ENCODE results near the gene TSPOAP1. TPM values are rescaled to one million over a fixed set of nuclear protein-coding genes. Genes with fewer than 3 reads are reported as not detected.

TSPOAP1 gene
- total and polyA plus RNA-seq, 2 of the 13 experiments (the other 11 are each of a cell fraction or from before 2014, with no cell fraction given): not detected

- H3K27me3 ChIP-seq (ENCODE audit: control insufficient read depth in 1 of 2, insufficient read depth in 2 of 2, low read length in 2 of 2): peaks cover 16 to 63% of the 10 kb centered on the region in 2 experiments; a peak in 4 of 5 replicates
- ATAC-seq: no peak
- CTCF ChIA-PET (ENCODE audit: low intra/inter-chr PET ratio, low total read pairs): no interaction called here
- FAIRE-seq: no peak
- no peak overlapping the region for H3K9ac ChIP-seq (ENCODE audit: insufficient read depth, low read depth, low read length)
- in situ Hi-C loops (cut with HindIII; ENCODE audit: extremely low pct_ligation_motif_present, low pct_unique_long_range_greater_than_20kb): no loop called here
- peaks cover 10% of the 10 kb centered on the region for H3K4me1 ChIP-seq (ENCODE audit: insufficient read depth, low read length)
- BruUV-seq (replicated peaks): no TSS peak
- intact Hi-C loops (cut with micrococcal nuclease; ENCODE audit: unreplicated experiment): no loop called here
- whole genome bisulfite sequencing (ENCODE audit: low lambda C conversion rate): 6% methylated on average over 2 of the region's 2 CpGs
- no peak for DNase-seq (ENCODE audit: low spot score)
- H2AFZ ChIP-seq (ENCODE audit: low read length): no peak overlapping the region
- no peaks in the 10 kb centered on the region for H4K20me1 ChIP-seq (ENCODE audit: insufficient read depth, low read length)
- no peak overlapping the region for H3K4me3 ChIP-seq (replicated peaks in 1 of 3; ENCODE audit: insufficient read depth in 1 of 3, low read depth in 2 of 3, low read length in 3 of 3)
- H3K4me2 ChIP-seq (ENCODE audit: low read depth, low read length): no peak overlapping the region
- H3K79me2 ChIP-seq (ENCODE audit: insufficient read depth, low read length): no peaks in the 10 kb centered on the region
- POLR2A ChIA-PET: no interaction called here
- H3K9me3 ChIP-seq (ENCODE audit: low read length): no peaks in the 10 kb centered on the region
- H3K27ac ChIP-seq (ENCODE audit: extremely low read length, insufficient read depth, low read length): no peak overlapping the region
- no peaks in the 10 kb centered on the region for H3K36me3 ChIP-seq (replicated peaks in 1 of 2; ENCODE audit: control insufficient read depth in 1 of 2, insufficient read depth in 2 of 2, low read length in 2 of 2)
- no peak for TF ChIP-seq CBFB (CRISPR knock-in tag; IDR thresholded peaks at IDR 0.05)
- no peak for TF ChIP-seq KMT2A (CRISPR knock-in tag; IDR thresholded peaks at IDR 0.05)
- TF ChIP-seq KDM2A (CRISPR knock-in tag; IDR thresholded peaks at IDR 0.05; ENCODE audit: borderline replicate concordance, low read depth): no peak
- TF ChIP-seq AHDC1 (CRISPR knock-in tag; IDR thresholded peaks at IDR 0.05; ENCODE audit: borderline replicate concordance): no peak
- no peak for TF ChIP-seq ZNF253 (CRISPR knock-in tag; IDR thresholded peaks at IDR 0.05; ENCODE audit: borderline replicate concordance)
- no peak for TF ChIP-seq ZBTB43 (CRISPR knock-in tag; conservative IDR thresholded peaks at IDR 0.05)
- no peak for TF ChIP-seq CENPT (CRISPR knock-in tag; IDR thresholded peaks at IDR 0.05; ENCODE audit: low read depth)
- TF ChIP-seq KDM5A (IDR thresholded peaks at IDR 0.05; ENCODE audit: borderline replicate concordance, low read length): no peak
- no peak for TF ChIP-seq CREBL2 (CRISPR knock-in tag; IDR thresholded peaks at IDR 0.05; ENCODE audit: borderline replicate concordance)
- no peak for TF ChIP-seq ATF4 (CRISPR knock-in tag; IDR thresholded peaks at IDR 0.05)
- TF ChIP-seq ZGPAT (CRISPR knock-in tag; IDR thresholded peaks at IDR 0.05): no peak
- no peak for TF ChIP-seq TFAP4 (IDR thresholded peaks at IDR 0.05; ENCODE audit: borderline replicate concordance, low read depth)
- TF ChIP-seq HIVEP1 (CRISPR knock-in tag; IDR thresholded peaks at IDR 0.05): no peak
These were observed 47.0 kb downstream of the TSPOAP1 start for GRCh38 chr17:58281511-58282011.

All from HepG2 (cell line).